Transverse colon (tissue), 4 donors: ENCODE data around the gene OFD1.

ENCODE experiments used
- POLR2AphosphoS5 ChIP-seq, 3 donors: sonication (generic); formaldehyde crosslinking; IDR thresholded peaks; one replicate each; pipeline ENCODE4 v1.6.1; 2016; ENCODE audit warnings: antibody characterized with exemption in 3 of 3
- TF ChIP-seq, protein P1 (sequence below), 5 experiments: fragments of 200-600 bp in 3 of 5; fragments of 450-650 bp in 2 of 5; sonication (generic) in 3 of 5; IDR thresholded peaks; 1 replicate in 2 of 5; 2 replicates in 3 of 5; pipeline ENCODE4 v1.5.1; 2016 to 2017; ENCODE audit warnings: antibody characterized with exemption in 5 of 5, inconsistent platforms in 3 of 5, mild to moderate bottlenecking in 2 of 5, moderate library complexity in 1 of 5

DNA sequence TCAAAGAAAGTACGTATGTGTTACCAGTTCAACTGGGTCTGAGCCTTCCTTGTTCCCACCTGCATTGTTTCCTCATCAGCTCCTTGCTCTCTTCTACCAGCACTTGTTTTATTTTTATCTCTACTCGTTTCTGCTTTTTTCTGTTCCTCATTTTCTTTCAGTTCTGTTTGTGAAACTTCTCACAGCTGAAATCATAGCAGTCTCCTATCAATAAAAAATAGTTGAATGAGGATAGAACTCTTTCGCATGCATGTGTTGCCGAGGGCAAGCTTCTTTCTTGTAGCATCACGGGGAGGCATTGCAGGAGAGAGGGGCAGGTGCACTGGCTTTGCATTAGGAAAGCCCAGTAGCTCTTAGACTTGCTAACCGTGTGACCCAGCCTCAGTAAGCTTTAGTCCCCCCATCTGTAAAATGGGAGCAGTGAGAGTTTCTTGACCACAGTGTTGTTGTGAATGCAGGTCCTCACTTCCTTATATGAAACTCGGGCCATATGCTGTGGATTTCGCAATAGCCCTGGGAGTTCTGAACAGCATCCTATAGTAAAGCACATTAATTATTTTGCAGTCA, 24.7 kb downstream of the OFD1 start:
- TF ChIP-seq, protein P1, sequence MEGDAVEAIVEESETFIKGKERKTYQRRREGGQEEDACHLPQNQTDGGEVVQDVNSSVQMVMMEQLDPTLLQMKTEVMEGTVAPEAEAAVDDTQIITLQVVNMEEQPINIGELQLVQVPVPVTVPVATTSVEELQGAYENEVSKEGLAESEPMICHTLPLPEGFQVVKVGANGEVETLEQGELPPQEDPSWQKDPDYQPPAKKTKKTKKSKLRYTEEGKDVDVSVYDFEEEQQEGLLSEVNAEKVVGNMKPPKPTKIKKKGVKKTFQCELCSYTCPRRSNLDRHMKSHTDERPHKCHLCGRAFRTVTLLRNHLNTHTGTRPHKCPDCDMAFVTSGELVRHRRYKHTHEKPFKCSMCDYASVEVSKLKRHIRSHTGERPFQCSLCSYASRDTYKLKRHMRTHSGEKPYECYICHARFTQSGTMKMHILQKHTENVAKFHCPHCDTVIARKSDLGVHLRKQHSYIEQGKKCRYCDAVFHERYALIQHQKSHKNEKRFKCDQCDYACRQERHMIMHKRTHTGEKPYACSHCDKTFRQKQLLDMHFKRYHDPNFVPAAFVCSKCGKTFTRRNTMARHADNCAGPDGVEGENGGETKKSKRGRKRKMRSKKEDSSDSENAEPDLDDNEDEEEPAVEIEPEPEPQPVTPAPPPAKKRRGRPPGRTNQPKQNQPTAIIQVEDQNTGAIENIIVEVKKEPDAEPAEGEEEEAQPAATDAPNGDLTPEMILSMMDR (IDR thresholded peaks at IDR 0.05): no peak
- no peak for TF ChIP-seq POLR2AphosphoS5 (IDR thresholded peaks at IDR 0.05)
